Measurements from ENCODE around the gene PTPRN2.

- TF ChIP-seq FOXK2 (IDR thresholded peaks at IDR 0.05) (no peak), L3MBTL2 (conservative IDR thresholded peaks at IDR 0.05) (no peak), SUZ12 (IDR thresholded peaks at IDR 0.05) (no peak)
Observed at GRCh38 chr7:157903710-157904109, 683.9 kb downstream of the PTPRN2 start.
